Brain microvascular endothelial cell (primary cell): ENCODE measurements around the gene PSMD6.

Experiments
- DNase-seq: peaks from one replicate; pipeline ENCODE4 v3.0.0-alpha.2; 2020
- H3K27ac ChIP-seq: fragments of 250-450 bp; sonication (Bioruptor Pico); 2 replicates; pipeline ENCODE4 v1.5.1; 2020; ENCODE audit warnings: mild to moderate bottlenecking, moderate library complexity
- H3K27me3 ChIP-seq: fragments of 250-450 bp; sonication (Bioruptor Pico); replicated peaks from 2 replicates; pipeline ENCODE4 v1.5.1; 2020; ENCODE audit warnings: mild to moderate bottlenecking
- H3K36me3 ChIP-seq: fragments of 250-450 bp; sonication (Bioruptor Pico); replicated peaks from 2 replicates; pipeline ENCODE4 v1.5.1; 2020; ENCODE audit warnings: mild to moderate bottlenecking
- H3K4me3 ChIP-seq: 2 replicates; pipeline ENCODE4 v1.5.1; 2011; ENCODE audit warnings: low read depth, mild to moderate bottlenecking, control low read depth, low read length, moderate library complexity
- in situ Hi-C: cut with HindIII; loops from 2 replicates; pipeline ENCODE4 v1.10.0; 2017; ENCODE audit warnings: low sequenced_read_pairs, low pct_ligation_motif_present
- TF ChIP-seq, protein P1 (sequence below): IDR thresholded peaks from 2 replicates; pipeline ENCODE4 v1.5.1; 2011; ENCODE audit warnings: low read depth, mild to moderate bottlenecking, moderate library complexity, low read length, control low read depth, inconsistent platforms; ENCODE audit errors: missing control alignments

Gene PSMD6

GRCh38 chr3:64063983-64064438 is 40.7 kb upstream of the PSMD6 start:
- in situ Hi-C loops: no loop called here
- Histone ChIP-seq H3K36me3 (no peaks in the 10 kb centered on the region), H3K4me3 (no peak overlapping the region), H3K27ac (peak overlapping the region; percentile 71), H3K27me3 (no peaks in the 10 kb centered on the region)
- TF ChIP-seq, protein P1, sequence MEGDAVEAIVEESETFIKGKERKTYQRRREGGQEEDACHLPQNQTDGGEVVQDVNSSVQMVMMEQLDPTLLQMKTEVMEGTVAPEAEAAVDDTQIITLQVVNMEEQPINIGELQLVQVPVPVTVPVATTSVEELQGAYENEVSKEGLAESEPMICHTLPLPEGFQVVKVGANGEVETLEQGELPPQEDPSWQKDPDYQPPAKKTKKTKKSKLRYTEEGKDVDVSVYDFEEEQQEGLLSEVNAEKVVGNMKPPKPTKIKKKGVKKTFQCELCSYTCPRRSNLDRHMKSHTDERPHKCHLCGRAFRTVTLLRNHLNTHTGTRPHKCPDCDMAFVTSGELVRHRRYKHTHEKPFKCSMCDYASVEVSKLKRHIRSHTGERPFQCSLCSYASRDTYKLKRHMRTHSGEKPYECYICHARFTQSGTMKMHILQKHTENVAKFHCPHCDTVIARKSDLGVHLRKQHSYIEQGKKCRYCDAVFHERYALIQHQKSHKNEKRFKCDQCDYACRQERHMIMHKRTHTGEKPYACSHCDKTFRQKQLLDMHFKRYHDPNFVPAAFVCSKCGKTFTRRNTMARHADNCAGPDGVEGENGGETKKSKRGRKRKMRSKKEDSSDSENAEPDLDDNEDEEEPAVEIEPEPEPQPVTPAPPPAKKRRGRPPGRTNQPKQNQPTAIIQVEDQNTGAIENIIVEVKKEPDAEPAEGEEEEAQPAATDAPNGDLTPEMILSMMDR: no peak
- DNase-seq: no peak

GRCh38 chr3:64063207-64063982 is 40.1 kb upstream of the PSMD6 start:
- in situ Hi-C loops: no loop called here
- TF ChIP-seq, protein P1: no peak
- H3K27ac ChIP-seq: peak overlapping the region; percentile 71
- H3K4me3 ChIP-seq: no peak overlapping the region
- peak; percentile 53 for DNase-seq
- H3K36me3 ChIP-seq: no peaks in the 10 kb centered on the region
- H3K27me3 ChIP-seq: no peaks in the 10 kb centered on the region

DNA sequence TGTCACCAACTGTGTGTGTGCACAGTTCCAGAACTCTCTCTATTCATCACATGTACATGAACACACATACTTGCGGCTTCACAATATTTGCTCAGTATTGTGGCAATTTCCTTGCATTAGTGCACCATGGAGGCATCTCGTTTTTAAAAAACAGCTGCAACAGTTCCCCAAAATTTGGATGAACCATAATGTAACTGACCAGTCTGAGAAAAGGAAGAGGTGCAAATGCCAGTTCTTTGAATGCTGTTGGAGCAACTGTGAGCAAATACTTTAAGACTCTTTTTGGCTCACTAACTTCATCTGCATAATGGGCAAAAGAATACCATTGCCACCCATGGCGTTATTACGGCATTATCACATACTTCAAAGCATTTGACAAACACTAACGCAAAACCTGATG is 38.3 kb upstream of the PSMD6 start:
- H3K4me3 ChIP-seq: no peak overlapping the region
- in situ Hi-C loops: no loop called here
- no peaks in the 10 kb centered on the region for H3K27me3 ChIP-seq
- H3K27ac ChIP-seq: no peak overlapping the region
- no peaks in the 10 kb centered on the region for H3K36me3 ChIP-seq
- TF ChIP-seq, protein P1: no peak
- no peak for DNase-seq

GRCh38 chr3:64059484-64060175 is 36.3 kb upstream of the PSMD6 start:
- in situ Hi-C loops: no loop called here
- no peak for DNase-seq

DNA sequence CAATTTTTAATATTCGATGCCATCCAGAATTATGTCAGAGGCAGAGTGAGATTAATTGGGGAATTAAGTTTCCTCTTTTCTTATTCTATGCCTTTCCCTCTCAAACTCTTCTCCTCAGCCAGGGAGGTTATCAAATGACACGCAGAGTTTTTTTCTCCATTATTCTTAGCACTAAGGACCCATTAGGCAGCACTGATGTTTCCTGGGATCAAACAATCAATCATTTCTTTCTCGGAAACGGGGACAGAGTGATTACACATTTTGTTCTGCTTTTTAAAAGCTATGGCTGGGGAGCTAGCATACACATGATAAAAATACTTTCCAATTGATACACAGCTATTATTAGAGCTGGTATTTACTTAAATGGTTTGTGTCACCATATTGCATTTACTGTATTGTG is 35.3 kb upstream of the PSMD6 start:
- no peak overlapping the region for H3K4me3 ChIP-seq
- DNase-seq: no peak
- no peaks in the 10 kb centered on the region for H3K36me3 ChIP-seq
- TF ChIP-seq, protein P1: no peak
- no peaks in the 10 kb centered on the region for H3K27me3 ChIP-seq
- H3K27ac ChIP-seq: no peak overlapping the region
- in situ Hi-C loops: no loop called here

More at GRCh38 chr3:64059484-64060175, 36.3 kb upstream of the PSMD6 start:
- H3K27ac ChIP-seq: no peak overlapping the region
- H3K4me3 ChIP-seq: no peak overlapping the region
- H3K27me3 ChIP-seq: no peaks in the 10 kb centered on the region
- no peaks in the 10 kb centered on the region for H3K36me3 ChIP-seq
- TF ChIP-seq, protein P1: no peak
